CD4-positive, alpha-beta T cell treated with Interleukin-4 for 4 hours (primary cell): ENCODE data around the gene LY6G5B.

Experiments
- DNase-seq: peaks from one replicate; pipeline ENCODE4 v3.0.0-alpha.2; 2020

Gene LY6G5B

GRCh38 chr6:31663961-31664789, 5.6 kb upstream of the LY6G5B start:
- no peak for DNase-seq

DNA sequence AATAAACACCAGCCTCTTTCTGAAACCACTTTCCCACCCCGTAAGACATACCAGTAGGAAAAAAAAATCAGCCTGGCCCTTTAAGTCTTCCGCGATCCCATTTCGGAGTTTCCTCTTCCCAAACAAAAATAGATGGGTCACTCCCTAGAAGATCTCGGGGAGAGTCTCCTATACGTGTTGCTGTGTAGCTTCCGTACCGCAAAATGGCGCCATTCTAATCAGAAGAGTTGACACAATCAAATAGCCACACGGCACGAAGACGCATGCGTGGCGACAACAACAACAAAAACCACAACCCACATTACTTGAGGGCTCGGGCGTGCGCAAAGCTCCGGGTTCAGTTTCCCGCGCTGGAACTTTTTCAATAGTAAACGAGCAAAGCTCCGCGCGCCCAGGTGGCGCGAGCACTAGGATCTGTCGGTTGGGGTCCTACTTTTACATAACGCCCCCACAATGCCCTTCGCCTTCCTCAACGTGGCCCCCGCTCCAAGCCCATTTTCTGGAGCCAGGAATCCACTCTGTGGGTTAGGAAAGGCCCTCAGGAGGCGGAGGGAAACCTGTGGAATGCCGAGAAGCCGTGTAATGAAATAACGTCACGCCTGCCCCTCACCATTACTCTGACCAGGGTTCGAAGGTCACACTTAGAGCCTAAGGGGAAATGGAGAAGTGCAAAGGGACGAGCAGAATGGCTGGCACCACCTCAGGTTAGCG, 4.8 kb upstream of the LY6G5B start, which contains the start of gene GPANK1:
Gene GPANK1 (minus strand): TSS at position 208 of the 711 bp plus-strand sequence. CDS start 519 bp downstream, outside the sequence.
- DNase-seq, result peak; percentile 93

DNA sequence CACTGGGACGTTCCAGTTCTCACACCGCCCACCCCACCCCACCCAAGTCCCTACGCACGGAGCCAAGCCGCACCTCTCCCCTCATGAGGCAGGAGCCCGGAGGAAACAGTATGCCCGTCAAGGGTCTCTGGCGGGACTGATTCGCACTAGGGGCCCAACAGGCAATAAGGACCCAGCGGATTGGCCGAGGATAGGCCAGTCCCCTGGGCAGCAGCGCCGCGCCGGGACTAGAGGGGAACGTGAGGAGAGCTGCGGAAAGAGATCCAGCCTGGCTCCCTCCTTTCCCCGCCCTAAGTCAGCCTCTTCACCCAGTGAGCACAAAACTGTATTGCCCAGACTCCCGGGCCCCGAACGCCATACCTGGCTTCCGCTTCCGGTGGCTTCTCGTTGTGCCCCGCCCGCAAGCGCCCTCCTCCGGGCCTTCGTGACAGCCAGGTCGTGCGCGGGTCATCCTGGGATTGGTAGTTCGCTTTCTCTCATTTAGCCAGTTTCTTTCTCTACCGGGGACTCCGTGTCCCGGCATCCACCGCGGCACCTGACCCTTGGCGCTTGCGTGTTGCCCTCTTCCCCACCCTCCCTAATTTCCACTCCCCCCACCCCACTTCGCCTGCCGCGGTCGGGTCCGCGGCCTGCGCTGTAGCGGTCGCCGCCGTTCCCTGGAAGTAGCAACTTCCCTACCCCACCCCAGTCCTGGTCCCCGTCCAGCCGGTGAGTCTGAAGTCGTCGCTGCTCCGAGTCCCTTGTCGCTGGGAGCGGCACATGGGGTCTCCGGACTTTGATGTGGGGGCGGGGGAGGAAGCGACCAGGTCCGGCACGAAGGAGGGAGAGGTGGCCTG, 4.1 kb upstream of the LY6G5B start, which contains the start of gene CSNK2B:
Gene CSNK2B (plus strand): TSS at position 580 of the 836 bp plus-strand sequence. CDS start 752 bp downstream, outside the sequence.
- peak; percentile 97 for DNase-seq

GRCh38 chr6:31666337-31666965, 3.3 kb upstream of the LY6G5B start:
- no peak for DNase-seq

GRCh38 chr6:31676322-31676903, 6.6 kb downstream of the LY6G5B start:
- no peak for DNase-seq

GRCh38 chr6:31676904-31677303, 7.1 kb downstream of the LY6G5B start:
- DNase-seq, result no peak

GRCh38 chr6:31677955-31678354, 8.2 kb downstream of the LY6G5B start:
- no peak for DNase-seq

- DNase-seq, result peak; percentile 76
Observed at GRCh38 chr6:31680226-31681134, 10.7 kb downstream of the LY6G5B start, which contains the start of gene LY6G5C. LY6G5C (minus strand) TSS chr6:31681067; CDS start chr6:31680373, 694 bp downstream.

GRCh38 chr6:31681135-31681671, 11.4 kb downstream of the LY6G5B start:
- DNase-seq, result no peak

DNA sequence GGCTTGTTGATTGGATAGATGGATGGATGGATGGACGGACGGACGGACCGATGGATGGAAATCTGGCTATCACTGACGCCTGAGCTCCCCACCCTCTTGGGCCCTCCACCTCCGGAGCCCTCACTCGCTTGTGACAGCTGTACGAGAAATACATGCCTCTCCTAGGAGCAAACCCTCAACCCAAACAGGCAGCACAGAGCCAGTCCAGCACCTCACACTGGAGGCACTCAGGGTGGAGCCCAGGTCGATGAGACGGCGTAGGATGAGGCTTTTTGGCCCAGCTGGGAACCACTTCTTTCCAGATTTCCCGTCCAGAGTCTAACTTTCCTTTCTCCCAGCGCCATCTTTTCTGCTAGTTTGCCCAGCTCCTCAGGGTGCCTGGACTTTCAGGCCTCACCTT, 13.8 kb downstream of the LY6G5B start:
- DNase-seq, result no peak

DNA sequence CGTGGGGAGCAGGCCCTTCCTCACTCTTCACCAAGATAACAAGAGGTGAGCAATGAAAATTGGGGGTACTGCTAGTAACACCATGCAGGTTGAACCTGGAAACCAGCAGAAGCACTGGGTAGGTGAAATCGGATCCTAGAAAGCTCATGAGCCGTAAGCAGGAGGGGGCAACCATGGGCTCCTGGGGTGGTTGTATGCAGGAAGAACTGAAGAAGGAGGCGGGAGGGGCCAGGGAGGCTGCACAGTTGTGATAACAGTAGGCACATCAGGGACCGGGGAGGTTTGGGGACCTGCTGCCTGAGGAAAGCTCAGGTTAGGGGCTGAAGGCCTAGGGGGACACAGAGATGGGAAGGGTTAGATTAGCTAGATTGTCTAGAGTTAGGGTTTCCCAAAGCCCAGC, 16.7 kb downstream of the LY6G5B start:
- DNase-seq, result no peak

DNA sequence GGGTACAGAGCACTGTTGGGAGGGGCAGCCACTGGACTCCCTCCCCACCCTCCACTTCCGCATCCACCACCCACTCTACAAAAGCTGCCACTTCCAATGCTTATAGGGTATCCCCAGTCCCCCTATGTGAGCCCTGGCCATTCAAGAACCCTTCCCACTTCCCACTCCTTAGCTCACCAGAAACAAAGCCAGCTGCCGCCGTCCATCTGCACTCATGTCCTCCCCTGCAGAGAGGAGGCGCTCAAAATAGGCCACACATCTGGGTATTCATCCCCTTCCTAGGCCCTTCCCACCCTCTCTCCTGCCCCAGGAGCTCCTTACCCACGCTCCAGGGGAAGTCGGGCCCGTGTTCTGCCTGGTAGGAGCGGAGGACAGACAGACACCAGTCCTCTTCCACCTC, 17.5 kb downstream of the LY6G5B start:
- DNase-seq, result no peak

DNA sequence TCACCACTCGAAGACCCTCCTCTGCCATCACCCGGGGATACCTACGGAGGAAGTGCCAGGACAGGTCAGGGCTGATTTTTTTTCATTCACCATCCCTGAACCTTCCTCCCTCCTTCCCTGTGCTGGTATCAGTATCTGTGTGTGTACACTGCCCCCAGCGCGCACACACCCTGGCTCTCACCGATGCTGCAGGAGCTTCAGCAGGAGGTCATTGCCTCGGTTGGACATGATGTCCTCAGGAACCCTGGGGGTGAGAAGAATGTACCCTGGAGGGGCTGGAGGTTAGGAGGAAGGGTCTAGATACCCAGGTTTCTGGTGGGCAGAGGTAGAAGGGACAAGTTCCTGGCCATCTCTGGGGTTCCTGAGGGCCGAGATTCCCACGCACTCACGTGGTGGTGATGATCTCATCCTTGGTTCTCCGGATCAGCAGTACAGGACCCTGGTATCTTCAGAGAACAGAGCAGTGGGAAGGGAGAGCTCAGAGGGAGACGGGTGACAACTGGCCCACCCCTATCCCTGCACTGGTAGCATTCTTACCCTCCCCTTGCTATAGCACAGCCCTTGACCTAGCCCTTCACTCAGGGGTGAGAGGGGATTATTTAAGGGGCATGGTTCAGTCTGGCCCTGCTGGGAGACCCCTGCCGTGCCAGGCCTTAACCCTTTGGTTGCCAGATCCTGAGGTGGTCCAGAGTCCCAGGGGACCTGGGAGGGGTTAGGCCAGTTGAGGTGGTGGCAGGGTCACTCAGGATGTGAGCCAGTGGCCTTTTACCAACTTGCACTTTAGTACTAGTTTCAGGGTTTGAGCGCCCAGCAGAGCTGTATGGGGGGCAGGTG, 18.3 kb downstream of the LY6G5B start:
- no peak for DNase-seq

DNA sequence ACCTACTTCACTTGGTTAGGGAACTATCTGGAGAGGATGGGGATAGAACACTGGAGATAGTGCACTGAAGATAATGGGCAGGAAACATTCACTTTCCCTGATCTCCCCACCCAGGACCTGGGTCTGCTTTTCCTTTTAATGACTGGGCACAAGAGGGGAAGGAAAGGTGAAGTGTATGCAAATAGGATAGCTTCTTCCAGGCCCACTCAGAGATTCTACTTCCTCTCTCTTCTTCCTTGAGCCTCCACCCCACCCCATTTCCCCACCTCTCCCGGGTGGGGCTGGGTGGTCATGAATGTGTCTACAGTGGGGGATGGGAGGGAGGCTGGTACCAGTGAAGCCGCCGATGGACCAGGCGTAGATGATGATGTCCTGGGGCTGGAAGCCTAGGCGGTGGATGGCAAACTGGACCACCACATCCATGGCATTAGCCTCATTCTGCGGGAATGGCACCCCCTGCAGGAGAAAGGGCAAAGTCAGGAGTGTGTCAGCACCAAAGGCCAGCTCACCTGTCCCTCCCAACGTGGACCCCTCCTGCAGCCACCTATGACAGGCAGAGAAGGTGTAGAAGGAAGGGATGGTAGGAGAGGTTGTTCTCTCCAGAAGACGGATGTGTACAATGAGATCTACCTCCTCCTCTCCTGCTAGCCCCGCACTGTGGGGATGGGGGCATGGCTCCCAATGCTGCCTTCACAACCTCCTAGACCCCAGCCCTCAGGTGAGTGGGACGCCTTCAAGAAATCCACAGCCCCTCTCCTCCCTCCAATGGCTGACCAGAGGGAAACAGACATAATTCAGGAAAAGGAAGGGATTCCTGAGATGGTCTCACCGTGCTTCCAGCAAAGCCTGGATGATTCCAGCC, 19.7 kb downstream of the LY6G5B start:
- no peak for DNase-seq

GRCh38 chr6:31690231-31691077, 20.7 kb downstream of the LY6G5B start:
- DNase-seq, result no peak

- no peak for DNase-seq
Observed at GRCh38 chr6:31691078-31691463, 21.3 kb downstream of the LY6G5B start.

DNA sequence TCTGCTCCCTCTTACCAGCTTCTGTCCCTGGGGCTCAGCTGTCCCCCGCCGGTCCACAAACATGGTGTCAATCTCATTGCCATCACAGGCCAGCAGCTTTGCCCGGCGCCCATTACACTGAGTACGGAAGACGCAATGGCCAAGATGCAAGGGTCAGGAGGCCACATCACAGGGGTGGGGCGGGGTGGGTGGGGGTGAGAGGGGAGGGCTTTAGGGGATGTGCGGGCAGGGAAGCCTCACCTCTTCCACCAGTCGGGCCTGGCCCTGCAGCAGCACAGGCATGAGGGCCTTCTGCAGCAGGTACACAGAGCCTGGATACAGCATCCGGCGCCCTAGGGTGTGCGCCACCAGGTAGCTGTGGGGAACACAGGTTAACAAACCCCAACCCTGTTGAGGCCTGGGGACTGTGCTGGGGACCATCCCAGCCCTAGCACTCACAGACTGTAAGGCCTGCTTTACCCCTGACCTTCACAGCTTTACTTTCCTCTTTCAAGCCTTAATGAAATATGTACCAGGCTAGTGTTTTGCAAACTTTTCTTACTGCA, 21.9 kb downstream of the LY6G5B start:
- DNase-seq, result no peak
